GM19099 (cell line): Measurements from ENCODE around the gene AGA.

Experiments used
- POLR2A ChIP-seq: IDR thresholded peaks from 3 replicates; pipeline ENCODE4 v1.6.1; 2011; ENCODE audit warnings: low read depth; ENCODE audit not compliant: insufficient read length; ENCODE audit errors: extremely low read depth

The AGA gene

DNA sequence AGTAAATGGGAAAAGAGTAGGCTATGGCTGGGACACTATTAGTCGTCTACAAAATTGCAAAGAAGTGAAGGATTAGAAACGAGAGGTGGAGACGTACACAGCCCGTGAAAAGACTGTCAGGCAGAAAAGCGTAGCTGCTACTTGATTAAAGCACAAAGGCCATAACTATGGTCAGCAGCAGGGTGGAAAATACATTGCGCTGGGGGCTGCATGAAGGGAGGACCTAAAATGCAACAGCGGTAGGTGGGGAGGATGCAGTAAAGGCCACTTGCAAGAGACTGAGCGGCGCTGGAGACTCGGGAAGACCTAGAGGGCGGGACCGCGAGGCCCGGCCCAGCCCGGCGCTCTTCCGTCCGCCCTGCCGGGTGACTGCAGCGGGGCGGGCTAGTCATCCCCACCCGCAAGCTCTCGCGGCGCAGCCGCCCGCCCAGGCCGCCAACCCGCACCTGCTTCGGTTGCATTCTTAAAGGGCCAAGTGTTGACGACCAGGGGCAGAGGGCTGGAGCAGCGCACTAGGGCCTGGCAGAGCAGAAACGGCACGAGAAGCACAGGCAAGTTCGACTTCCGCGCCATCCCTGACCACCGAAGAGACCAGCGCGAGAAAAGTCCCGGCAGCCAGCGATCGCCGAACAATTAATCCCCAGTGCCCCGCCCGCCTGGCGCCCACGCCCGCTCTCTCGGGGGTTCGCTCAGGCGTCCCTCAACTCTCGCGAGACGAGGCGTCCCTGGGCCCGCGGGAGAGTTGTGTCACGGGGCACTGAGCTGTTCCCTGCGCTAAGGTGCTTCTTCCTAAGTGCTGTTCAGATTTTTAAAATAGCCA lies at the start of gene AGA:
Gene AGA (minus strand): TSS at position 635 of the 820 bp plus-strand sequence. CDS start 62 bp downstream, at position 573.
- TF ChIP-seq POLR2A, result peak; percentile 92

DNA sequence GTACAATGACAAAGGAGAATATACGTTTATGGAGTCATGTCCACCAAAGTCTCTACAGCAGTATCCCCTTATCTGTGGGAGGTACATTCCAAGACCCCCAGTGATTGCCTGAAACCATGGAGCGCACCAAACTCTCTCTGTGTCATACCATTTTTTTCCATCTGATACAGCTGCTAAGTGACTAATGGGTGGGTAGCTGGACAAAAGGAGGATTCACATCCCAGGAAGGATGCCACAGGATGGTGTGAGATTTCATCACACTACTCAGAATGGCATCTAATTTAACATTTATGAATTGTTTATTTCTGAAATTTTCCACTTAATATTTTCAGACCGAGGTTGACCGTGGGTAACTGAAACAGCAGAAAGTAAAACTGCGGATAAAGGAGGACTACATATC lies 49.8 kb upstream of the AGA start:
- no peak for TF ChIP-seq POLR2A

- no peak for TF ChIP-seq POLR2A
These were observed 48.5 kb upstream of the AGA start for GRCh38 chr4:177490769-177491168.

- TF ChIP-seq POLR2A, result no peak
These were observed 47.4 kb upstream of the AGA start for GRCh38 chr4:177489471-177490246.

DNA sequence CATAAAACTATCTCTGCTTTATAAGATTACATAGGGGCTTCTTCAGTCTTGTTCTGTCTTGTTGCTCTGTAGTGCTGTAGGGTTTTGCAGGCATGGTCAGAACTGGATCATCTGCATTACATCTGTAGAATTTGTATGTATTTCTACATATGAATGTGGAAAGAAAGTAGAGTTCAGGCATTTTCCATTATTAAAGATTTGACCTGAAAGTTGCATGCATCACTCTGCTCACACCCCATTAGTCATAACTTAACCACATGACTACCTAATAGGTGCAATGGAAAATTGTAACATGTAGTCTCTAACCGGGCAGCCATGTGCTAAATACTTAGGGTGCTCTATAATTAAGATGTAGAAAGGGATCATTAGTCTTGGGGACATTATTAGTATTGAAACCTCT lies 45.7 kb upstream of the AGA start:
- TF ChIP-seq POLR2A, result no peak

DNA sequence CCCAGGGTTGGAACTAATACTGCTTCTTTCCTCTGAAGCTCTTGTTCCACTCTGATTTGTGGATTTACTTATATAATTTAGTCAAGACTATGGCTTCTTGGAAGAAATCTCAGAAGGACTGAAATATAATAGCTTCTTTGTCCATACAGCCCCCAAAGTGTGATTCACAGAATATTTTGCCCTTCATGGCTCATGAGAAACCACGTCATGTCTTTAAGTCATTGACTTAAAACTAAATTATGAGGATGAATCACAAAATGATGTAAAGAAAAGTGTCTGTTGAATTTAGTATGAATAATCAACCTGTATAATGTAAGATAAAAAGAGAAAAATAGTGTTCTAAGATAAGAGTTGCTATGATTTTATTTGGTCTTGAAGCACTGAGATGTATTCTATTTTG lies 43.3 kb upstream of the AGA start:
- TF ChIP-seq POLR2A, result no peak

GRCh38 chr4:177484613-177485021 lies 42.4 kb upstream of the AGA start:
- TF ChIP-seq POLR2A, result no peak

DNA sequence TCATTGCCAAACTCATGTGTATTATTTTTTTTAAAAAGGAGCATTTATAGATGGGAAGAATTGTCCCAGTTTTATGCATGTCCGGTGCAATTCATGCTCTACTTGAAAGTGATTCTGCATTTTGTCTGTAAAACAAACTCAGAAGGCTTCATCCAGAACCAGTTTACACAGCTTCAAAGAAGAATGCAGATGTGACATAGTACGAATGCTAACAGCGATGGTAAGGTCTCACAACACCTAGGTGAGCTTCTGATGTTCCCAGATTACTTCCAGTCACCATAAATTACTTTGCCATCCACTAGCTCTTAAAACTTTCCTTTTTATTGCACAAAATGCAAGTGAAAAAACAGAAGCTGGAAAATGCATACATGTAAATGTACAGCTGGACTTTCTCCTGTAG lies 41.5 kb upstream of the AGA start:
- no peak for TF ChIP-seq POLR2A

GRCh38 chr4:177483271-177483670 lies 41.0 kb upstream of the AGA start:
- TF ChIP-seq POLR2A, result no peak

DNA sequence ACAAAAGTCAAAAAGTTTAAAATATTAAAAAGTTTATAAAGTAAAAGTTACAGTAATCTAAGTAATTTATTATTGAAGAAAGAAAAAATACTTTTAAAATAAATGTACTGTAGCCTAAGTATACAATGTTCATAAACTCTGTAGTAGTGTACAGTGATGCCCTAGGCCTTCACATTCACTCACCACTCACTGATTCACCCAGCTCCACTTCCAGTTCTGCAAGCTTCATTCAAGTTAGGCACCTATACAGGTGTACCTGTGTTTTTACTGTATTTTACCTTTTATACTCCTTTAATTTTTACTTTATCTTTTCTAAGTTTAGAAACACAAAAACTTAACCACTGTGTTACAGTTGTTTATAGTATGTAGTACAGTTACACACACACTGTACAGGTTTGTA lies 40.1 kb upstream of the AGA start:
- TF ChIP-seq POLR2A, result no peak

- no peak for TF ChIP-seq POLR2A
These were observed 38.6 kb upstream of the AGA start for GRCh38 chr4:177480795-177481194.

- TF ChIP-seq POLR2A, result no peak
These were observed 36.8 kb upstream of the AGA start for GRCh38 chr4:177479063-177479462.

- TF ChIP-seq POLR2A, result no peak
These were observed 36.3 kb upstream of the AGA start for GRCh38 chr4:177478496-177478895.

DNA sequence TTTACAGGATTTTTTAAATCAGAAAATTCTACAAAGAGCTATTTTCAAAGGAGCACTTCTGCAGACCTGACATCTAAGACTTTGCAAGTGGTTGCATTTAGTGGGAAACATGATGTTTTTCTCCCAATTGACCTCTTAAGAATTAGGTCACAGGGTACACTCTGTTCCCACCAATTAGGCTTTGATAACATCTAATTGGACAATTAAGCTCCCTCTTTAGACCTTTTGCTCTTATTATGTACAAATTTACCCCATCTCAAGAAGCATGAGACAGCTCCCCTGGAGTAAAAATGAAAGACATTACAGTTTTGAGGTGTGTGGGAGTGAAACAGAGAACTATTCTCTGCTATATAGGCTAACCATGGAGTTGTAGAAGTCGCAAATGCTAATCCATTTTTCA lies 31.8 kb upstream of the AGA start:
- no peak for TF ChIP-seq POLR2A

- no peak for TF ChIP-seq POLR2A
These were observed 21.8 kb upstream of the AGA start for GRCh38 chr4:177464026-177464425.

DNA sequence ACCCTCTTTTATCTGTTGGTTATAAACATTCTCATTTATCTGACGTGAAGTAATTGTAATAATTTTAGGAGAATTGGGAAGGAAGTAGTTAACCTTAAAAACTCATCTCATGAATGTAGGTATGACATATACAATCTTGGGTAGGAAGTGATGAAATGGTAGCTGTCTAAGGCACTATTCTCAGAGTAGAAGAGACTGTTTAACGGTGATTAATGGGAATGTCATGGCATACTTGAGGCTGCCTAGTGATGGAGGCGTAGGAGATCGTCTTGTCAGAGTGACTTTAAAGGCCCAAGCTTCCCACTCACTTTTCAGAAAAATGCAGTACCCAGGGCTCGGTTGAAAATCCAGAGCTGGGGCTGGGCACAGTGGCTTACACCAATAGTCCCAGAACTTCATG lies 19.4 kb upstream of the AGA start:
- no peak for TF ChIP-seq POLR2A
